ENCODE measurements around the gene CEBPE.

The CEBPE gene

DNA sequence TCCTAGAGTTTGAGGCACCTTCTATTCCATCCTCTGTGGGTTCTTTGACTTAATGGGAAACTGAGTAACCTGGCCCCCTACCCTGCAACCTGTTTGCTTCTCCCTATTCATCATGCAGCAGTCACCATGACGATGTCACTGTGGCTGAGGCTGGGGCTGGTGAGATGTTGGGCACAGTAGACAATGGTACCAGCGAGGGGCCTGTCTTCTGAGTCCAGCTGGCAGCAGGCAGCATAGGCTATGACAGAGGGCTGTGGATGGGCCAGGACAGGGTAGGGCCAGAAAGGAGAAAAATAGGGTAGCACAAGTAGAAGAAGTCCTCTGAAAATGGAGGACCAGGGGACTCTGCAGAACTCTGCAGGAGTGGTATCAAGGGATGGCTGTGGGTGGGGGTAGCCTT is 16.3 kb downstream of the CEBPE start:
- no peak for DNase-seq (ENCODE audit: low spot score)

DNA sequence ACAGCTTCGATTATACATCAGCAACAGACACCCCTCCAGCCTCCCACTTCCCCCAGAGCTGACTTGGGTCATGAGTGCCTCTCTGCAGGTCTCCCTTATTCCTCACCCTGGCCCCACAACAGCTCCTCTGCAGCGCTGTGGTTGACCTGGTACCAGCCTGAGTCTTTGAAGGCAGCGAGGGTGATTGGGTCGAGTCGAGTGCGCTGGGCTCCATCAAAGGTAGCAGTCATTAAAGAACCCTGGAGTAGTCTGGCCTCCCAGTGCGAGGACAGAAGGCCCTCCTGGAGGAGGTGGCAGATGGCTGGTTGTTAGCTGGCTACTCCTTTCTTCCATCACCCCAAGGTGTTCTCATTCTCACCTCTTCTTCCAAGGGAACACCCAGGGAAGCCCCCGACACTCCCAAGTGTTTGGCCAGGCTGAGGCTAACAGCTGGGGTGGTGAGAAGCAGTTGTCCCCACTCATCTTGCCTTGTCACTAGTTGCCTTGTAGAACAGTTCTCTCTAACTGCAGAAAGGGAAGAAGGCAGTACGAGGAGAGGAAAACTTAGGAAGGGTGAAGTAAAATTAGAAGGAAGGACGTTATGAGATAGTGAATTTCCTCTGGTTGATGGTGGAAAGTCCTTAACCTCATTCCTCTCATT is 16.9 kb downstream of the CEBPE start:
- peak; percentile 30 for DNase-seq (ENCODE audit: low spot score)

- peak; percentile 35 for DNase-seq (ENCODE audit: low spot score)
Observed at GRCh38 chr14:23101213-23101970, 17.7 kb downstream of the CEBPE start.

DNA sequence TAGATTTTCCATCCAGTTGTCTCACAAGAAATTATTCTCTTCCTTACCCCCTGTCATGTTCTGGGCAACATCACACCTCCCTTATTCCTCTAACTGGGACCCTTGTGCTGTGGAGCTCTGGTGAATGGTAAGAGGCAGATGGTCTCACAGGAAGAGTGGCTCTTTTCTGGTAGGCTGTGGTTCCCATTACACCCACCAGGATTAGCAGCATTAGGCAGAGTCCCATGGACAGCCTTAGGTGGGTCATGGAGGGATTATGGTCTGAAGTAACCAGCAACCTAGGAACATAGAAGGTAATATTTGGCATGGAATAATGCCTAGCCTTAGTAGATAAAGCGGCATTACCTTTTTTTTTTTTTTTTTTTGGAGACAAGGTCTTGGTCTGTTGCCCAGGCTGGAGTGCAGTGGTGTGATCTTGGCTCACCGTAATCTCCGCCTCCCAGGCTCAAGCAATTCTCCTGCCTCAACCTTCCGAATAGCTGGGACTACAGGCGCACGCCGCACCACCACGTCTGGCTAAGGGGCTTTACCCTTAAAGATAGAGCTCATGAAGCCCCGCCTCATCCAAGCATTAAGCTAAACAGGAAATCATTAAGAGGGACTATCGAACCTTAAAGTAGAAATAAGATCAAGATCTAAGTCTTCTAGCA is 19.7 kb downstream of the CEBPE start:
- DNase-seq (ENCODE audit: low spot score): peak; percentile 34

DNA sequence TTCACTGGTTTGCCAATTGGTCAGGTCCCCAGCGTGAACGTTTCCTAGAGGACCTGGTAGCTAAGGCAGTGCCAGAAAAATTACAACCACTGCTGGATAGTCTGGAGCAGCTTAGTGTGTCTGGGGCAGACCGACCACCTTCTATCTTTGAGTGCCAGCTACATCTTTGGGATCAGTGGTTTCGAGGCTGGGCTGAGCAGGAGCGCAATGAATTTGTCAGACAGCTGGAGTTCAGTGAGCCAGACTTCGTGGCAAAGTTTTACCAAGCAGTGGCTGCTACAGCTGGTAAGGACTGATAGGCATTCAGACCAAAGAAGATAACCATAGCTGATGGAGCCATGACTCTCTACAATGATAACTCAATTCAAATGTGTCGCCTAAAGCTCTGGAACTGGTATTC is 21.3 kb downstream of the CEBPE start:
- no peak for DNase-seq (ENCODE audit: low spot score)

- DNase-seq (ENCODE audit: low spot score): peak; percentile 99
Observed at GRCh38 chr14:23095196-23096108, 23.6 kb downstream of the CEBPE start, which contains the start of gene C14orf119. TSS of gene C14orf119 (plus strand) at chr14:23095505. CDS start at chr14:23097659, 2,154 bp downstream.

- no peak for DNase-seq (ENCODE audit: low spot score)
Observed at GRCh38 chr14:23094666-23095195, 24.3 kb downstream of the CEBPE start, which contains the start of gene ACIN1. TSS of gene ACIN1 (minus strand) at chr14:23095136. CDS start at chr14:23095112, 24 bp downstream.

DNA sequence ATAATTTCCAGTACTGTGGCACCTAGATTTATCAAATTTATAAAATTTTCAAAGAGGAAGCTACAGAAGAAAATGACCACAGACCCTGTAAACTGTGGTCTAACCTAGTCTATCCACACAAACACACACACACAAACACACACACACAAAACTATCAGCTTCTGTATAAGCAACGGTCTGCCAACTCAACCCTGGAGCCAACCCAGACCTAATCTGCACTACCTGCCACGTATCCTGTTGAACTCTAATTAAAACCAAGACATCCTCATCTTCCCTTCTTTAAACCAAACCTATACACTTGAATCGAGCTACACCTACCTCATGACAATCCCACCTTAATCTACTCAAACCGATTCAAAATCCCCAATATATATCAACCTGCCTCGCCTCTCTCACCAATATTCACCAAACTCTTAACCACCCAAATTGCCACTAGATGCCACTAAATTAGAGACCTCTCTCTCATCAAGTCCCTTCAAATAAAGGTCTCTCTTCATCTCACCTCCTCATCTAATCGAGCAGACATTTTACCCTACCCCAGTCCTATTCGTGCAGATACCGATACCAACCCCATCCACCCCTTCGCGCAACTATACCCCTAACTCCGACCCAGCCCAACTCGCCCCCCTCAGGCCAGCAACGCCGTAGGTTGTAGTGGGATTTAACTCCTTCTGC is 24.9 kb downstream of the CEBPE start:
- peak; percentile 92 for DNase-seq (ENCODE audit: low spot score)

GRCh38 chr14:23093526-23093925 is 25.5 kb downstream of the CEBPE start:
- no peak for DNase-seq (ENCODE audit: low spot score)

- DNase-seq (ENCODE audit: low spot score): no peak
Observed at GRCh38 chr14:23093104-23093503, 26.0 kb downstream of the CEBPE start.

- DNase-seq (ENCODE audit: low spot score): peak; percentile 7
Observed at GRCh38 chr14:23091294-23092225, 27.5 kb downstream of the CEBPE start.

DNA sequence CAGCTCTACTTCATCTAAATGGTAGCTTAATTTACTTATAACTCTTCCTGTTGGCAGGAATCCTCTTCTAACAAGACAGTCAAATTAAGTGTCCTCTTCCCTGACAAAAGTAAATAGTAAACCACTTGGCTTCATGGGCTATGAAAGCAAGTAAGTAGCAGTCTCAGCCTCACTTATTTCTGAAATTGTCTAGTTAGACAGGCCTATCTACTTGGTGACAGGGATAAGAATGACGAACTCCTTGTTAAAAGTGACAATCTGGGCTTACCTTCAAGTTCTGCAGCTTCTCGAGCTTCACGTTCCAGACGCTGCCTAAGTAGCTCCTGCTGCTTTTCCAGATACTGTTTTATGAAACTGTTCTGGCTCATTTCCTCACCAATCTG is 28.8 kb downstream of the CEBPE start:
- DNase-seq (ENCODE audit: low spot score): peak; percentile 3

DNA sequence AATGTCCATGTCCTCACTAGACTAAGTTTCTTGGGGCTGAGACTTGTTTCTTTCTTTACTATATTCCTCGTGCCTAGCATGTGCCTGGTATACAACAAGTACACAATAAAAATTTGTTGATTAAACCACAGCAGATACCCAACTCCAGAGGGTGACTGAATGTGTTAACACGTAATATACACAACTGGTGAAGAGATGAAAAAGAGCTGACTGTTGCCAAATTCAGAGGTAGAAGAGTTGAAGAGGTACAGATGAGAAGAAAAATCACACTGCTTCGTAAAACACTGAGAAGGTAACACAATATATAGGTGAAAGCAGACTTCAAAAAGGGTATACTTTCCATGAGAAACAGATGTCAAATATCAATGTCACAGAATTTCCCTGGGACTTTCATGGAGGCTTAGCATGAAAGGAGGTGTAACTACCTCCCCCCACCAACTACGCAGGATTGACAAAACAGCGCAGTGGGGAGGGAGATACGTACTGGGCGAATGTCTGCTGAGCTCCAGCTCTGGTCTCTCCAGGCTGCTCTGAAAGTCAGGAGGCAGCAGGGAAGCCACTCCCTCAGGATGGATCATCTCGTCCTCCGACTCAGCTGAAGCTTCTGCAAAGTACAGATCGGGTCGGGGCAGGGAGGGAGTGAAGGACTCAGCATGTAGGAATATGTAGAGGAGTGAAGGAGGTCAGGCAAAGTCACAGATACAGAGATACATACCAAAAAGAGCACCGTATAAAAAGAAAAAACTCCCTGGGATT is 29.4 kb downstream of the CEBPE start:
- DNase-seq (ENCODE audit: low spot score): peak; percentile 22

DNA sequence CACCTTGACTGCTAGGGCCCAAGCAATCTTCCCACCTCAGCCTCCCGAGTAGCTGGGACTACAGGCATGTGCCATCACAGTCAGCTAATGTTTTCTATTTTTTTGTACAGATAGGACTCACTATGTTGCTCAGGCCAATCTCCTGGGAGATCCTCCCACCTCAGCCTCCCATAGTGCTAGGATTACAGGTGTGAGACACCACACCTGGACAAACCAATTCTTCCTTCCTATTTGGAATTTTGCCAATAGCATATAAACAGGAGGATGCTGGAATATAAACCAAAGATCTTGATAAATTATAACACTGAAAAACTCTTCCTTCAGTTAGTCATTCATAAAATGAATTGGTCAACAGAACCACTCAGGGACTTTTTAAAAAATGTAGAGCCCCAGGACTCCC is 32.5 kb downstream of the CEBPE start:
- peak; percentile 3 for DNase-seq (ENCODE audit: low spot score)

DNA sequence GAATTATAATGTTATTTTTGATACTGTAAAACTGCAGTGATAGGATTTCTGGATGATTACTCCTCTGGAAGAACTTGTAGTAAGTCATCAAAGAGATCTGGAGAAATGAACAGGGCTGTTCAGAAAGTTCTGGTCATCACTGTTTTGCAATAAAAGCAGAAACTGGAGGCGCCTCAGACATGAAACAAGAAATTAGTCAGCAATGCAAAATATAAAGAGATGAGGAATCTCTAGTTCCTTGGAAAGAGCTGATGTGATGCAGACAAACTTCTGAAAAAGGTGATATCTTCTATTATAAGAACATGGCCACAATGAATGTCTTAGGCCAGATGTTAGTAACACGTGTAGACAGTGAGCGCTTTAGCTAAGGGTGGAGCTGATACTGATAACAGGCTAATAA is 33.6 kb downstream of the CEBPE start:
- DNase-seq (ENCODE audit: low spot score): no peak

DNA sequence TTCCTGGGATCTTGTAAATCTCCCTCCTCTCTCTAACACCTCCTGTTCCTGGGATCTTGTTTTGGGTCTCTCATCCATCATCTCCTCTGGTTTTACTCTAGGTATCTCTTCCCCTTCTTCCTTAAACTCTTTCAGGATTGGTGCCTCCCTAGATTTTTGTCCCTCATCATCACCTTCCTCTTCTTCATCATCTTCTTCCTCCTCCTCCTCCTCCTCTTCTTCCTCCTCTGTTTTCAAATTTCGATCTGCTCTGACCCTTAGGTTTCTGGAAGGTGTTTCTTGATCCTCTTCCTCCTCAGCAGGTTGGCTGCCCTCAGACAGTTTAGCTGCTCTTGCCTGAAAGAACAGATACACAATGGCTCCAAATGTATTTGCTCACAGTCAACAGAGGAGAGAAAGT is 38.6 kb downstream of the CEBPE start:
- no peak for DNase-seq (ENCODE audit: low spot score)

DNA sequence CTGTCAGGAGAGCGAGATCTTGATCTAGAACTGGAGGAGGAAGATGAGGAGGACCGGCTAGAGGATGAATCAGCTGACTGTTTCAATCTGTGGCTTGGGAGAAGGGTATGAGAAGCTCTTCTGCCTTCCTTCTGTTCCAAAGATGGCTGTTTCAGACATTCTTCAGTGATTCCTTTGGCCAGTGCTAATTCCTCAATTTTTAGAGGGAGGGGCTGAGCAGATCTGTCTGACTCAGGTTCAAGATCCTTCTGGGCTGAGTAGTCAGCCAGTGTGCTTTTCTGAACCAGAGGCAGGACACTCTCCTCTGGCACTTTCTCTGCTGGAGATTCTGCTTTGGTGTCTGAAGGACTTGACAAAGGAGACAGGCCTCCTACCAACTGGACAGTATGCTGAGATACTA is 39.3 kb downstream of the CEBPE start:
- no peak for DNase-seq (ENCODE audit: low spot score)

GRCh38 chr14:23078692-23079116 is 40.4 kb downstream of the CEBPE start:
- no peak for DNase-seq (ENCODE audit: low spot score)

DNA sequence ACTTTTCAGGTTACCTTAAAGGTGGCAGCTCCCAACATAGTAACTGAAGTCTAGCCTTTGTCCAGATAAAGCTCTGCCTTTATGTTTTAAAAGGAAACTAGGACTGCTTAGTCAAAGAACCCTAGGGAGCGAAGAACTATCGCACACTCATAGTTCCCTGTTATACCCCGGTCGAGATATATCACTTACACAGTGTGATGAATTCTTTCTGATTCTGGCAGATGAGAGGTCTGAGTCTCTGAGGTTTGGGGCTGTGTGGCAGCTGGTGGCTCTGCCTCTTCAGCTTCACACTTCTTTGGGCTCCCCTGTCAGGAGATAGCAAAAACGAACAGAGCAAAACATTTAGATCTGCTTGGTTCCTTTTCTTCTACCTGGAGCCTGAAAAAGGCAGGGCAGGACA is 41.1 kb downstream of the CEBPE start:
- DNase-seq (ENCODE audit: low spot score): no peak

Measured in ecto neural progenitor cell (in vitro differentiated cells).